NCI-H1694 treated with DMSO at 0.1 percent for 48 hours (cell line): Measurements from ENCODE around the gene GAK.
"Not testable (repeated sequence)": the region's sequence is repeated elsewhere in the genome, so short reads cannot be mapped to it uniquely, and the experiment has no call there.

Experiments used
- DNase-seq: peaks from one replicate; lab custom pipeline; 2025; lab: John Stamatoyannopoulos, UW

Gene GAK

GRCh38 chr4:952881-953573, 20.9 kb upstream of the GAK start:
- DNase-seq: no peak

GRCh38 chr4:951594-952468, 19.7 kb upstream of the GAK start:
- DNase-seq: no peak

DNA sequence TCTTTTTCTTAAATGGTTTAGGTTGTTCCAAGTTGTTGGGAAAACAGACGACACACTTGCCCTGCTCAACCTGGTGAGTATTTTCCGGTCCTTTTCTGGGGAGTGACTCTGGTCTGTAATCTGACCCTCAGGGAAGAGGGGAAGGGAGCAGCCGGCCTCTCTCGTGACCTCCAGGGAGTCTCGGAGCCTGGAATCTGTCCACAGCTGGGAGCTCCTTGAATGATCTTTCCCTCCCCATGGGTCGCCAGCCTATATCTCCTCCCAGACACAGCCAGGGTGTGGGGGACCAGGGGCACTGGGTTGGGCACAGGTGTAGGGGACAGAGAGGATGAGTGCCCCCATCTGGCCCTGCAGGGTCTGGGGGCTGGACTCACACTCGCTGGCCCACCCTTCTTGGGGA, 19.1 kb upstream of the GAK start:
- DNase-seq: no peak

DNA sequence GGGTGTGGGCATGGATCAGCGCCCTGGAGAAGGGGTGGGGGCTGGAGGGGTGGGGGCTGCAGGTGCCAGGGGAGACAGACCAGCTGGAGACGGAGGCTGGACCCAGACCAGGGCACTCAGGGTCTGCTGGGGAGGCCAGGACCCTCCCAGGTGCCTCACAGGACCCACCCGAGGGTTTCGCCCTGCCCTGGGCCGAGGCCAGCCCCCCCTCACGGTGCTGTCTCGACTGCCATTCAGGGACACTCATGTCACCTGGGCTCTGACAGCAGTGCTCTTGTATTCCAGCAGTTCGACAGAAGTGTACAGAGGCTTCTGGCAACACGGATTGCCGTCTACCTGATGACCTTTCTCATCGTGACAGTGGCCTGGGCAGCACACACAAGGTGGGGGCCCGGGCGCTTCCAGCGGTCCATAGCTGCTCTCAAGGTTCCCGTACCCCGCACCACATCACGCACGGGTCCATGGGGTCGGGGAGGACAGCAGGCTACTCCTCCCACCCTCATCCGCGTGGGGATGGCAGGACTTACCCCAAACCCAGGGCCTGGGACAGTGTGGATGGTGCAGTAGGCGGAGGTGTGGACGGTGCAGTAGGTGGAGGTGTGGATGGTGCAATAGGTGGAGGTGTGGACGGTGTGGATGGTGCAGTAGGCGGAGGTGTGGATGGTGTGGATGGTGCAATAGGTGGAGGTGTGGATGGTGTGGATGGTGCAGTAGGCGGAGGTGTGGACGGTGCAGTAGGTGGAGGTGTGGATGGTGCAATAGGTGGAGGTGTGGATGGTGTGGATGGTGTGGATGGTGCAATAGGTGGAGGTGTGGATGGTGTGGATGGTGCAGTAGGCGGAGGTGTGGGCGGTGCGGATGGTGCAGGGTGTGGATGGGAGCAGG, 18.3 kb upstream of the GAK start:
- no peak for DNase-seq

DNA sequence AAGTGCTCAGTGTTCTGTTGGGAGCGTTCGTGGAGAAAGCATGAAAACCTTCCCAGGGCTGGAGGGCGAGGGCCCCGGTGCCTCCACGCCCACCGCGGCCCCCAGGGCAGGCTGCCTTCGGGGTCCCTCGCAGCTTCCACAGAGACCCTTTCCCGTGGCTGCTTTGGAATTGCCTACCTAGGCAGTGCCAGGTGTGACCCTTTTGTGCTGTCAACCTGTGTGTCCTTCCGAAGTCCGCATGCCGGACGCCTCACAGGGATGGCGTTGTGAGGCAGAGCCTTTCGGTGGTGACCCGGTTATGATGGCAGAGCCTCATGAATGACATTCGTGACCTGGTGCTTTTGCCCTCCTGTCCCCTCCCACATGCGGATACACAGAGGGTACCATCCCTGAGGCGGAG, 17.5 kb upstream of the GAK start:
- DNase-seq: no peak

DNA sequence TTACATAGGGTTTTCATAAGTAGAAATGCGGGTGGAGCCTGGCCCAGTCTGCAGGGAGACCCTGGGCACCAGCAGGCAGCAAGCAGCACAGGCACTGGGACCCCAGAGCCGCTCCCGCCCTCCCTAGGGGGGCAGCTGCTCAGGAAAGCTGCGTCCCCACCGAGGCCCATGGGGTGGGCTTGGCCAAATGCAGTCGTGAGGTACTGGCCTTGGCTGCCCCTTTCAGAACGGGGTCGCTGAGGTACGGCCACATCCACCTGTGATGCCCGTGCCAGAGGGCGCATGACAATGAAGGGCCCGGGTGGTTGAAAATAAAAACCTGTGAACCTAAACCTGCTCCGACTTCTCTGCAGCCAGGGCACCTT, 16.8 kb upstream of the GAK start:
- no peak for DNase-seq

DNA sequence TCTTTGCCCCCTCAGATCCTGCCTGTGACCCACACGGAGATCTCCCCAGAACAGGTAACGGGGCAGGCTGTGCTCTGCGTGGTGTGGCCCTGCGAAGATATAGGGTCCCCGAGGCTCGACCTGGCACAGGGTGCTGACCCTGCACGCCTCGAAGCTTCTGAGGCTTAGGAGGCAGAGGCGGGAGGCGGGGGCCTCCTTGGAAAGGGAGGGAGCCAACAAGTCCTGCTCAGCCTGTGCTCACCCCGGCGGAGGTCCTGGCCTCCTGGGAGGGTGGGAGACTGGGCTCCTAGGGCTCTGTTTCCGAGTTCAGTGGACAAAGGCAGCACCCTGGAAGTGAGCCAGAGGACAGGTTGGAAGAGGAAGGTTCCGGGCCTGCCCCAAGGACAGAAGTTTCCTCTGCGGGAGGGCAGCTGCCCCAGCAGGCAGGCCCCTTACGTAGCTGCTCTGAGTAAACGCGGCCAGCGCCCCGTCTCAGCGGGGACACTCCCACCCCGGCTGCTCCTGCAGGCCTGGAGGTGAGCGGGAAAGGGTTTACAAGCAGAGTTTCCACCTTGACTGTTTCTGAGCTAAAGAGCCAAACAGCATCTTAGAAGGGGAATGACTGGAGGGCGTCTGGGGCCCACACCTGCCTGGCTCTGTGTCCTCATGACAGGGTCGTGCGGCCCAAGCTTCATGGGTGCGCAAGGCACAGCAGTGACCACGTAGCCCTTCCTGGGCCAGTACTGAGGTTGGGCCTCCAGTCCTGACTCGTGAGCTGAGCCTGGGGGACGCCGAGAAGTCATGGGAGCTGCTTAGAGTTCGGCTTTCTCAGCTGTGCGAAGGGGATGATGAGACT, 16.2 kb upstream of the GAK start:
- DNase-seq: no peak

DNA sequence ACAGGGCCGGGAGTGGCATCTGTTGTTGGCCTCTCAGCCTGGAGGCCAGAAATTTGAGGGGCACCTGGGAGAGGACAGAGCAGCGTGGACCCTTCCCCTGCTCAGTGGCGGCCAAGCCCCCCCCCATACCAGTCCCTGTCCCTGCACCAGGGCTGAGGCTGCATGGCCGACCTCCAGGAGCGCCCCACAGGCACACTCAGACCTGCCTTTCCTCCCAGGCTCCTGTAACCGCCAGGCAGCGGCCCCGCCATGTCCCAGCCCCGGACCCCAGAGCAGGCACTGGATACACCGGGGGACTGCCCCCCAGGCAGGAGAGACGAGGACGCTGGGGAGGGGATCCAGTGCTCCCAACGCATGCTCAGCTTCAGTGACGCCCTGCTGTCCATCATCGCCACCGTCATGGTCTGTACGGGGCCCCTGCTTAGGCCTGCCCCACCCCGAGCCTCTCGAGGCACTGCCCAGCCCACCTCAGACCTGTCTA, 15.4 kb upstream of the GAK start:
- DNase-seq: no peak

DNA sequence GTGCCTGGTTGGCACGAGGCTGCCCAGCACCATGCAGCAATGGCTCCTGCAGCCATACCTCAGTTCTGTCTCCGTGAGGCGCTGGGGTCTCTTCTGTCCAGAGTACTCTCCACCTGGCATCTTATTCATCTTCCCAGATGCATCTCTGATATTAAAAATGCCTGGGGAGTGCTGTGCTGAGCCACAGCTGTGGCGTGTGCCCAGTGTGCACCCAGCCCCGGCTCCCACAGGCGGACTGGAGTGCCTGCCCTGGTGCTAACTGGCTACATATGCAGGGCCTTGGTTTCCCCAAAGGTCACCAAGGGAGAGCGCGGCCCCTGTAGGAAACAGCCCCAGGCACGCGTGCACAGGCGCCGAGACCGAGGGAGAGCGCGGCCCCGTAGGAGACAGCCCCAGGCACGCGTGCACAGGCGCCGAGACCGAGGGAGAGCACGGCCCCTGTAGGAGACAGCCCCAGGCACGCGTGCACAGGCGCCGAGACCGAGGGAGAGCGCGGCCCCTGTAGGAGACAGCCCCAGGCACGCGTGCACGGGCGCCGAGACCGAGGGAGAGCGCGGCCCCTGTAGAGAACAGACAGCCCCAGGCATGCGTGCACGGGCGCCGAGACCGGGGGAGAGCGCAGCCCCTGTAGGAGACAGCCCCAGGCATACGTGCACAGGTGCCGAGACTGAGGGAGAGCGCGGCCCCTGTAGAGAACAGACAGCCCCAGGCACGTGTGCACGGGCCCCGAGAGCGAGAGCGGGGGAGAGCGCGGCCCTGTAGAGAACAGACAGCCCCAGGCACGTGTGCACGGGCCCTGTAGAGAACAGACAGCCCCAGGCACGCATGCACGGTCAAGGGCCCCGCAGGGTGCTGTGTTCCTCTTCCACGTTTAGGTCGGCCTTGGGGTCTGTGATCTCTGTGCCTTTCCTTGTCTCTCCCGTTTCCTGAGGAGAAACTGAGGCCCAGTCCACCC, 14.7 kb upstream of the GAK start:
- DNase-seq: no peak

DNA sequence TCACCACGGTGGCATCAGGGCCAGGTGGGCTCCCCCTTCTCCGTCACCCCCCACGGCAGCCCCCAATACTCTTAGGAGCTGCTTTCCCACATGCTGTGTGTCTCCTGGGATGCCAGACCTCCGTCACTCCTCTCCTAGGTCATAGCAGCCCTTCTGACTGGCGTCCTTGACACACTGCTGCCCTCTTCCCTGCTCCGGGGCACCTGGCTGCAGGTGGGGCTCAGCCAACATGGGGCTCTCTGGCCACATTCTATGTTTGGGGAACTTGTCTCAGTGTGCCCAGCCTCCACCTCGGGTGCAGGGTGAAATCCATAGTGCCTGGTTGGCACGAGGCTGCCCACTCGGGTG, 14.0 kb upstream of the GAK start:
- no peak for DNase-seq

DNA sequence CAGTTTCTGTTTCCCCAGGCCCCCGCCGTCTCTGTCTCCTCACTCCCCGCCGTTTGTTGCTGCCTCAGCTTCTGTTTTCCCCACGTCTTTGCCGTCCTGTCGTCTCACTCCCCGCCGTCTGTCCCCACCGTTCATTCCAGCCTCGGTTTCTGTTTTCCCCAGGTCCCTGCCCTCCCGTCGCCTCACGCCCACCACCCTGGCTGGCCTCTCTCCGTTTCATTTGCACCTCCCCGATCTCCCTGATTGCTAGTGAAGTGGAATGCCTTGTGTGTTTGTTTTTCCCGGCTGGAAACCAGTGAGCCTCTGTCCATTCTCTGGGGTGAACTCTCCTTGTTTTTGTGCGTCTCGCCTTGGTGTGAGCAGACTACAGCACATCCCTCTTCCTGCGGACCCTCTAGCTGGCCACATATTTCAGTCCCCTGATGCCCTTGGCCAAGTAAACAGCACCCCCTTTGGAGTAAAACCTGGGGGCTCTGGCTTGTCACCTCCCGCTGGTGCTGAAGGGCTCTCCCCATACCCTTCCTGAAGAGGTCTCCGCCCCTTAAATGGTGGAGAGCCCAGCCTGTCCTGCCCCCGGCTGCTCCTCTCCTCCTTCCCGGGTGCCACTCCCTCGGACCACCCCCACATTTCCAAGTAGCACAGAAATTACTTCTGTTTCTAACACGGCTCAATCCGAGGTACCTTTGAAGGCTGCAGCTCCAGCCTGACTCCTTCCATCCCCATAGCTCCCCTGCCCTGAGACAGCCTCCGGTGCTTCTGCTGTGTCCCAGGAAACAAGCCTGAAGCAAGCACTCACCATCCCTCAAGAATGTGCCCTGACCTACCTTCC, 13.4 kb upstream of the GAK start:
- no peak for DNase-seq

GRCh38 chr4:939508-939907, 7.4 kb upstream of the GAK start:
- DNase-seq: not testable (repeated sequence)

GRCh38 chr4:932713-933070, 576 bp upstream of the GAK start:
- no peak for DNase-seq

GRCh38 chr4:931194-931959, 739 bp downstream of the GAK start:
- DNase-seq: no peak

DNA sequence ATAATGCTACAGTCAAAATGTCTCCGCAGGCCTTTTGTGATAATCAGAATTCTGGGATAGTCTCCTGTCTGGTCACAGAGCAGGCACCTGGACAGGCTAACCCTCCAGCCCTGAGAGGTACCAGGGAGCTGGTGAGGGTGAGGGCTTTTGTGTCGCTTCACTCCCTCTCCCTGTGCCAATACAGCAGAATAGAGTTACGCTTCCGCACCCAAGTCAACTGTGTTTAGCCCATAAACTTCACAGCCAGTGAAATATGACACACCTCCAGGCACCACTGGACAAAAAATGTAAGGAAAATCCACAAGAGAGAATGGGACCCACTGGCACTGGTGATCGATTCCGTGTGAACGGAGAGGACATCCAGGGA, 1.3 kb downstream of the GAK start:
- no peak for DNase-seq

DNA sequence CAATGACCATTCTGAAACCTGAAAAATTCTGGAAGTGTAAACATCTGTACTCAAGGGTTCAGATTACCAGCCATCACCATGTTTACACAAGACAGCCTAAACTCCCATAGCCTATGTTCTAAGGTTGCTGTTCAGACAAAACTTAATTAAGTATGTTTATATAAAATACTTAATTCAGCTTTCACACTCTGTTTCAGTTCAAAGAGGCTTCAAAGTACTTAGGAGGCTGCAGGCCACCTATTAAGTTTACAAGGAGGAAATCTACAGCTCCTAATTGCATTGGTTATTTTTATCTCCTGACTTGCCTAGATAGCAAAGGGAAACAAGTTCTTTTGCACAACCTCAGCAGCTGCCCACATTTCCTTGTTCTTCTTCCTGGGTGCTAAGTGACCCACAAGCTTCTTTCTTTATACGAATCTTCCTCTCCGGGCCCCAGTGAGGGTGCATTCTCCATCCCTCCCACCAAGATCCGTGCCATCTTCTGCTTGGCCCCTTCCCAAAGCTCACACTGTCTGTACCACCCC, 2.0 kb downstream of the GAK start:
- DNase-seq: no peak

DNA sequence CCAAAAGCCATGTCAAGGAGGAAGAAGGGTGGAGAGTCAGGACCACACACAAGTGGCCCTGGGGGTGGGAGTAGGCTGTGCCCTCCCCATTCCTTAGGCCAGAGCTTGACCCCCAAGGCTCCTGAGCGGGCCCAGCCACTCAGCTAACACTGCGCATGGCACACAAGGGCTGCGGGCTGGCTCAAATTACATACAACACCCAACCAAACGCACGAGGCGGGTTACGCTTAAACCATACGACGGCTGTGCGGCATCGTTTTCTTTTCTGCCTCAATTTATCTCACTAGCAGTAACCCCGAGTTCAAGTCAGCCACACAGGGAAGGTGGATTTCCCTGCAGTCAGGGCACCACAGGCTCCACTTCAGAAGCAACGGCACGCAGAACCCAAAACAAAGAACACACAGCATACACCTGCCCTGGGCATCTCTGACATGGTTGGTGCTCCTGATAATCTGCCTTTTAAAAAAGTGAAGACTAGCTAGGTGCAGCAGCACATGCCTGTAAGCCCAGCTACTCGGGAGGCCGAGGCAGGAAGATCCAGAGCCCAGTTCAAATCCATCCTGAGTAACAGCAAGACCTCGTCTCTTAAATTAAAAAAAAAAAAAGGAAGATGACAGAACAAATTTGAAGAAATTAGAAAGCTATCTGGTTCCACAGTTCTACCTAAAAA, 2.9 kb downstream of the GAK start:
- DNase-seq: no peak

DNA sequence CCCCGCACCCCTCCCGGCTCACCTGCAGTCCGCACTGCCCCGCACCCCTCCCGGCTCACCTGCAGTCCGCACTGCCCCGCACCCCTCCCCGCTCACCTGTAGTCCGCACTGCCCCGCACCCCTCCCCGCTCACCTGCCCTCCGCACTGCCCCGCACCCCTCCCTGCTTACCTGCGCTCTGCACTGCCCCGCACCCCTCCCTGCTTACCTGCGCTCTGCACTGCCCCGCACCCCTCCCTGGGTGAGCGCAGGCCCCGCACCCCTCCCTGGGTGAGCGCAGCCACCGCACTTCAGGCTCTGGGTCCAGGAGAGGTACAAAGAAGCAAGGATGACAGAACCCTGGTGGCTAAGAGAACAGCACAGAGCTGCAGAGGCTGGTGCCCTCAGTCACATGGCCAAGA, 4.5 kb downstream of the GAK start:
- not testable (repeated sequence) for DNase-seq
